Neural cell (in vitro differentiated cells): ENCODE results near the gene PHACTR3. TPM values are rescaled to one million over a fixed set of nuclear protein-coding genes. Genes with fewer than 3 reads are reported as not detected.

Experiments used
- H2AFZ ChIP-seq: fragments of 200-600, 300-800 bp; sonication (generic), shearing (Covaris generic); 2 replicates; pipeline ENCODE4 v1.6.0; 2014; ENCODE audit warnings: low read depth, mild to moderate bottlenecking, antibody characterized with exemption, low read length, moderate library complexity
- H3F3A ChIP-seq: fragments of 200-600 bp; shearing (Covaris generic); 2 replicates; pipeline ENCODE4 v1.6.1; 2016; ENCODE audit warnings: mild to moderate bottlenecking, moderate library complexity, mixed read lengths, antibody characterized with exemption, low read length; ENCODE audit not compliant: insufficient read depth, poor library complexity, severe bottlenecking
- H3K27ac ChIP-seq: fragments of 200-600, 300-800 bp; sonication (generic), shearing (Covaris generic); 2 replicates; pipeline ENCODE4 v1.5.1; 2014; ENCODE audit warnings: mild to moderate bottlenecking, low read length, moderate library complexity
- H3K27me3 ChIP-seq: fragments of 300-800, 200-600 bp; sonication (generic), shearing (Covaris generic); 2 replicates; pipeline ENCODE4 v1.6.0; 2014; ENCODE audit warnings: mild to moderate bottlenecking, low read depth, low read length, moderate library complexity; ENCODE audit not compliant: insufficient read depth
- H3K36me3 ChIP-seq: fragments of 300-800, 200-600 bp; sonication (generic), shearing (Covaris generic); 2 replicates; pipeline ENCODE4 v1.5.1; 2014; ENCODE audit warnings: mild to moderate bottlenecking, antibody characterized with exemption, low read length, moderate library complexity; ENCODE audit not compliant: insufficient read depth
- H3K4me2 ChIP-seq: fragments of 300-800, 200-600 bp; sonication (generic), shearing (Covaris generic); 2 replicates; pipeline ENCODE4 v1.6.0; 2014; ENCODE audit warnings: mild to moderate bottlenecking, low read length
- H3K4me3 ChIP-seq: fragments of 300-800, 200-600 bp; sonication (generic), shearing (Covaris generic); 2 replicates; pipeline ENCODE4 v1.5.1; 2014; ENCODE audit warnings: mild to moderate bottlenecking, low read length, moderate library complexity
- H3K79me2 ChIP-seq: fragments of 200-600 bp; shearing (Covaris generic); replicated peaks from 2 replicates; pipeline ENCODE4 v1.6.0; 2014; ENCODE audit warnings: mild to moderate bottlenecking, low read length, moderate library complexity; ENCODE audit not compliant: insufficient read depth
- H3K9ac ChIP-seq: fragments of 300-800, 200-600 bp; sonication (generic), shearing (Covaris generic); 2 replicates; pipeline ENCODE4 v1.6.1; 2016; ENCODE audit warnings: mild to moderate bottlenecking, low read length, mixed read lengths
- H3K9me2 ChIP-seq: fragments of 200-600 bp; shearing (Covaris generic); 2 replicates; pipeline ENCODE4 v1.6.1; 2016; ENCODE audit warnings: mild to moderate bottlenecking, low read length, mixed read lengths; ENCODE audit not compliant: insufficient read depth
- H3K9me3 ChIP-seq: fragments of 200-600, 300-800 bp; sonication (generic), shearing (Covaris generic); 2 replicates; pipeline ENCODE4 v1.6.1; 2016; ENCODE audit warnings: mild to moderate bottlenecking, mixed run types, low read length, moderate library complexity, mixed read lengths
- H4K20me1 ChIP-seq: fragments of 200-600 bp; shearing (Covaris generic); 2 replicates; pipeline ENCODE4 v1.6.1; 2016; ENCODE audit warnings: mild to moderate bottlenecking, mixed run types; ENCODE audit not compliant: insufficient read depth
- EP300 ChIP-seq: fragments of 450-650 bp; conservative IDR thresholded peaks from 2 replicates; pipeline ENCODE4 v1.6.1; 2014; ENCODE audit warnings: antibody characterized with exemption, mild to moderate bottlenecking, moderate library complexity; ENCODE audit not compliant: poor library complexity, severe bottlenecking
- EZH2 ChIP-seq: fragments of 200-600, 300-800 bp; shearing (Covaris generic), sonication (generic); IDR thresholded peaks from 2 replicates; pipeline ENCODE4 v1.6.1; 2014; ENCODE audit warnings: antibody characterized with exemption, low read length, borderline replicate concordance, mild to moderate bottlenecking; ENCODE audit not compliant: insufficient read depth, poor library complexity, severe bottlenecking
- MXI1 ChIP-seq: fragments of 450-650 bp; conservative IDR thresholded peaks from 2 replicates; pipeline ENCODE4 v1.6.1; 2014; ENCODE audit warnings: antibody characterized with exemption, mild to moderate bottlenecking; ENCODE audit not compliant: poor library complexity, severe bottlenecking
- POLR2AphosphoS5 ChIP-seq: IDR thresholded peaks from 2 replicates; pipeline ENCODE4 v1.6.1; 2012
- RAD21 ChIP-seq: fragments of 450-650 bp; conservative IDR thresholded peaks from 2 replicates; pipeline ENCODE4 v1.6.1; 2014; ENCODE audit warnings: antibody characterized with exemption, mild to moderate bottlenecking, moderate library complexity
- SMC3 ChIP-seq: fragments of 450-650 bp; conservative IDR thresholded peaks from 2 replicates; pipeline ENCODE4 v1.6.1; 2014; ENCODE audit warnings: antibody characterized with exemption, mild to moderate bottlenecking, moderate library complexity; ENCODE audit not compliant: poor library complexity
- TAF1 ChIP-seq: IDR thresholded peaks from 2 replicates; pipeline ENCODE4 v1.6.1; 2012; ENCODE audit warnings: low read depth
- polyA plus RNA-seq: library from polyadenylated mRNA; depleted of rRNA; stranded (reverse); fragments of >200 nt; gene quantifications from 2 replicates; pipeline ENCODE4 v1.2.3, GENCODE V29; 2014
- TF ChIP-seq, protein P1 (sequence below): fragments of 450-650 bp; IDR thresholded peaks from 2 replicates; pipeline ENCODE4 v1.5.1; 2014; ENCODE audit warnings: antibody characterized with exemption, mild to moderate bottlenecking, moderate library complexity; ENCODE audit not compliant: poor library complexity, severe bottlenecking
- TF ChIP-seq, protein P2 (sequence below): IDR thresholded peaks from 2 replicates; pipeline ENCODE4 v1.6.1; 2012; ENCODE audit warnings: borderline replicate concordance

PHACTR3 gene
- polyA plus RNA-seq, 1 donor from 2014 or later: 1.3 TPM

DNA sequence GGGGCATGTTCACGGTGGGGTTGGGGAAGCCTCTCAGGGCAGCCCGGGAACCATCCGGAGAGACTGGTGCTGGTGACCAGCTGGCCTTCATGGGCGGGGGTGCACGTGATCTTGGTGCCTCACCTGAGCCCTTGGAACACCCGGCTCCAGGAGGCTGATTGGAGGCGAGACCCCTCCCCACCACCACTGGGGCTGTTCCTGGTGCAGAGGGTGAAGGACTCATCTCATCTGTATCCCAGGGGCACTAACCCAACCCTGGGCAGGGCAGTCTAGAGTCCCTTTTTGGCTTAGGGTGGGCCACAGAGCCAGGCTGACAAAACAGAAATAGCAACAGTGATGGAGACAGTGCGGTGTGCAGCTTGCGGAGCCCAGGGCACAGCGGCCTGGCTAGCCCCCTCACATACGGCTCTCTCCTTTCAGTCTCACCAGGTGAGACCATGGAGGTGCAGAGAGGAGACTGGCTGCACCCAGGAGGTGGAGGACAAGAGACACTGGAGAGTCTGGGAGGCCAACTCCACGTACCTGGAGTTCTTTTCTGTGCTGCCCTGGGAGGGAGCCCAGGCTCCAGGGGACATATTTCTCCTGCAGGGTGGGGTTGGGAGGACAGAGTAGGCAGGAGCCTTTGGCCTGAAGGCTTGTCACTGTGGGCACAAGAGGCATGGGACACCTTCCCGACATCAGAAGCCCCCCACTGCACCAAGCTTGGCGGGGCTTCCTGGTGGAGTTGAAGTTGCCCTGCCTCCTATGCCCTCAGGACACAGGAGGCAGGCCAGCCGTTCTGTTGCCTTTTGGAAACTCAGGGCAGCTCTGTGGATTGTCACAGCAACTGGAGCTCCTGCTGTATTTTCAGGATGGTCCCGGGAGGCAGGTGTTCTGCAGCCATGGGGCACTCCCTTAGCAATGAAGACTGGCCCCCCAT lies 223.1 kb downstream of the PHACTR3 start:
- Histone ChIP-seq H3K27me3 (no peaks in the 10 kb centered on the region), H3K9me2 (no peaks in the 10 kb centered on the region), H2AFZ (no peak overlapping the region), H3K9ac (no peak overlapping the region), H3F3A (no peaks in the 10 kb centered on the region), H3K27ac (no peak overlapping the region), H4K20me1 (no peaks in the 10 kb centered on the region), H3K79me2 (no peaks in the 10 kb centered on the region), H3K36me3 (no peaks in the 10 kb centered on the region), H3K4me2 (no peak overlapping the region), H3K9me3 (no peaks in the 10 kb centered on the region), H3K4me3 (no peak overlapping the region)
- TF ChIP-seq RAD21 (no peak), EZH2 (no peak), TAF1 (no peak), SMC3 (no peak), EP300 (no peak), MXI1 (no peak), POLR2AphosphoS5 (no peak)
- TF ChIP-seq, protein P1, sequence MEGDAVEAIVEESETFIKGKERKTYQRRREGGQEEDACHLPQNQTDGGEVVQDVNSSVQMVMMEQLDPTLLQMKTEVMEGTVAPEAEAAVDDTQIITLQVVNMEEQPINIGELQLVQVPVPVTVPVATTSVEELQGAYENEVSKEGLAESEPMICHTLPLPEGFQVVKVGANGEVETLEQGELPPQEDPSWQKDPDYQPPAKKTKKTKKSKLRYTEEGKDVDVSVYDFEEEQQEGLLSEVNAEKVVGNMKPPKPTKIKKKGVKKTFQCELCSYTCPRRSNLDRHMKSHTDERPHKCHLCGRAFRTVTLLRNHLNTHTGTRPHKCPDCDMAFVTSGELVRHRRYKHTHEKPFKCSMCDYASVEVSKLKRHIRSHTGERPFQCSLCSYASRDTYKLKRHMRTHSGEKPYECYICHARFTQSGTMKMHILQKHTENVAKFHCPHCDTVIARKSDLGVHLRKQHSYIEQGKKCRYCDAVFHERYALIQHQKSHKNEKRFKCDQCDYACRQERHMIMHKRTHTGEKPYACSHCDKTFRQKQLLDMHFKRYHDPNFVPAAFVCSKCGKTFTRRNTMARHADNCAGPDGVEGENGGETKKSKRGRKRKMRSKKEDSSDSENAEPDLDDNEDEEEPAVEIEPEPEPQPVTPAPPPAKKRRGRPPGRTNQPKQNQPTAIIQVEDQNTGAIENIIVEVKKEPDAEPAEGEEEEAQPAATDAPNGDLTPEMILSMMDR: no peak
- TF ChIP-seq, protein P2, sequence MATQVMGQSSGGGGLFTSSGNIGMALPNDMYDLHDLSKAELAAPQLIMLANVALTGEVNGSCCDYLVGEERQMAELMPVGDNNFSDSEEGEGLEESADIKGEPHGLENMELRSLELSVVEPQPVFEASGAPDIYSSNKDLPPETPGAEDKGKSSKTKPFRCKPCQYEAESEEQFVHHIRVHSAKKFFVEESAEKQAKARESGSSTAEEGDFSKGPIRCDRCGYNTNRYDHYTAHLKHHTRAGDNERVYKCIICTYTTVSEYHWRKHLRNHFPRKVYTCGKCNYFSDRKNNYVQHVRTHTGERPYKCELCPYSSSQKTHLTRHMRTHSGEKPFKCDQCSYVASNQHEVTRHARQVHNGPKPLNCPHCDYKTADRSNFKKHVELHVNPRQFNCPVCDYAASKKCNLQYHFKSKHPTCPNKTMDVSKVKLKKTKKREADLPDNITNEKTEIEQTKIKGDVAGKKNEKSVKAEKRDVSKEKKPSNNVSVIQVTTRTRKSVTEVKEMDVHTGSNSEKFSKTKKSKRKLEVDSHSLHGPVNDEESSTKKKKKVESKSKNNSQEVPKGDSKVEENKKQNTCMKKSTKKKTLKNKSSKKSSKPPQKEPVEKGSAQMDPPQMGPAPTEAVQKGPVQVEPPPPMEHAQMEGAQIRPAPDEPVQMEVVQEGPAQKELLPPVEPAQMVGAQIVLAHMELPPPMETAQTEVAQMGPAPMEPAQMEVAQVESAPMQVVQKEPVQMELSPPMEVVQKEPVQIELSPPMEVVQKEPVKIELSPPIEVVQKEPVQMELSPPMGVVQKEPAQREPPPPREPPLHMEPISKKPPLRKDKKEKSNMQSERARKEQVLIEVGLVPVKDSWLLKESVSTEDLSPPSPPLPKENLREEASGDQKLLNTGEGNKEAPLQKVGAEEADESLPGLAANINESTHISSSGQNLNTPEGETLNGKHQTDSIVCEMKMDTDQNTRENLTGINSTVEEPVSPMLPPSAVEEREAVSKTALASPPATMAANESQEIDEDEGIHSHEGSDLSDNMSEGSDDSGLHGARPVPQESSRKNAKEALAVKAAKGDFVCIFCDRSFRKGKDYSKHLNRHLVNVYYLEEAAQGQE: no peak

DNA sequence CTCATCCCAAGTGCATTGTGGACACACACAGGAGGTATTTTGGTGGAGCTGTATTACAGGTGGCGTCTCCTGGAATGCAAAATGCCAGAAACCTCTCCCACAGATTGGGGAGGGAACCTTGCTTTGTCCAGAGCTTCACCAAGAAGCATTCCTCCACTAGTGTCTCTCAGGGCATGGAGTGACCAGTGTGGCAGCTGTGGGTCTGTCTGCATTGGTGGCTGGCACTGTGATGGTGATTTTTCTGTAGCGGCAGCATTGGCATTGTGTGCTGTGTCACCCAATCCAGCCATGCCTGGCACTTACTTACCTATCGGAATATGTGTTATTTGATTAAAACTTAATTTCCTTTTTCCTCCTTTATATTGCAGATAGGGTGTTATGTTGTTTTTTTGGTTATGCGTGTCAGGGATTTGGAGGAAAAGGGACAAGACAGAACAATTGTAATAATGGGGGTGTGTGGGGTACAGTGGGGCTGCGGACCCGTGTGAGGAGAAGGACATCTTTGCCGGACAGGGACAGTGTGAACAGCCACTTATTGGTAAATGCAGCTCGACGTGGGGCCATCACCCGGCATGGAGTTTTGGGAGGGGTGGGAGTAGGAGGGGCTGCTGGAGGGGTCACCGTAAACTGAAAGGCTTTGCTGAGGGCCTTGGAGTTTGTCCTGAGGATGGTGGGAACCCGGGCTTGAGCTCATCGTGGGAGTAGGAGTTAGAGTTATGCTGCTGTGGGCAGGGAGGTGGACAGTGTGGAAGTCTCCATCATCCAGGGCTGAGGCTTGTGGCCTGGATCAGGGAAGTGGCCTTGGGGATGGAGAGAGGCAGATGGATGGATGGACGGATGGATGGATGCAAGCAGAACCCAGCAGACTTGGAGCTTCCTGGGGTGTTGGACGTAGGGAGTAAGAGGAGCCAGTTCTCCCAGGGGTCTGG lies 224.0 kb downstream of the PHACTR3 start:
- H3K79me2 ChIP-seq: no peaks in the 10 kb centered on the region
- no peak for TF ChIP-seq SMC3
- TF ChIP-seq, protein P2: no peak
- TF ChIP-seq MXI1: no peak
- no peak for TF ChIP-seq TAF1
- TF ChIP-seq, protein P1: no peak
- TF ChIP-seq EZH2: no peak
- TF ChIP-seq EP300: no peak
- TF ChIP-seq RAD21: no peak
- TF ChIP-seq POLR2AphosphoS5: no peak
- no peaks in the 10 kb centered on the region for H4K20me1 ChIP-seq
- H3K9me2 ChIP-seq: no peaks in the 10 kb centered on the region
- H2AFZ ChIP-seq: no peak overlapping the region
- H3K4me2 ChIP-seq: no peak overlapping the region
- H3K4me3 ChIP-seq: no peak overlapping the region
- H3K9ac ChIP-seq: no peak overlapping the region
- peaks cover 3% of the 10 kb centered on the region for H3K9me3 ChIP-seq
- no peaks in the 10 kb centered on the region for H3K36me3 ChIP-seq
- no peaks in the 10 kb centered on the region for H3K27me3 ChIP-seq
- H3K27ac ChIP-seq: no peak overlapping the region
- H3F3A ChIP-seq: no peaks in the 10 kb centered on the region
